Skeletal muscle satellite cell (primary cell): ENCODE results near the gene ZP4. TPM values are rescaled to one million over a fixed set of nuclear protein-coding genes. Genes with fewer than 3 reads are reported as not detected.

Experiments used
- H3K27me3 ChIP-seq: 2 replicates; pipeline ENCODE4 v1.7.0; 2013; ENCODE audit warnings: low read length; ENCODE audit not compliant: control insufficient read depth, insufficient read depth
- H3K36me3 ChIP-seq: 2 replicates; pipeline ENCODE4 v1.7.0; 2013; ENCODE audit warnings: mild to moderate bottlenecking, control low read depth, low read length; ENCODE audit not compliant: insufficient read depth
- H3K4me1 ChIP-seq: 2 replicates; pipeline ENCODE4 v1.7.0; 2013; ENCODE audit warnings: low read length; ENCODE audit not compliant: control insufficient read depth, insufficient read depth
- H3K4me2 ChIP-seq: 2 replicates; pipeline ENCODE4 v1.7.0; 2013; ENCODE audit warnings: mild to moderate bottlenecking, low read length
- H3K4me3 ChIP-seq: 2 replicates; pipeline ENCODE4 v1.7.0; 2013; ENCODE audit warnings: low read length
- H3K9ac ChIP-seq: 2 replicates; pipeline ENCODE4 v1.7.0; 2013; ENCODE audit warnings: mild to moderate bottlenecking, low read depth, low read length, moderate library complexity
- H3K9me3 ChIP-seq: replicated peaks from 2 replicates; pipeline ENCODE4 v1.7.0; 2013; ENCODE audit warnings: mild to moderate bottlenecking, control low read depth, low read length
- total RNA-seq: library from RNA; depleted of rRNA; stranded (reverse); fragments of >200 nt; gene quantifications from 2 replicates; pipeline ENCODE4 v1.2.3, GENCODE V29; 2012; rRNA removed

The ZP4 gene
- total RNA-seq, result not detected in 2 replicates

GRCh38 chr1:237890822-237891221, at the start of gene ZP4:
Gene ZP4 (minus strand): TSS chr1:237890922. CDS start chr1:237890635, 287 bp downstream.
- no peaks in the 10 kb centered on the region for H3K9me3 ChIP-seq
- H3K27me3 ChIP-seq, result no peaks in the 10 kb centered on the region
- H3K4me3 ChIP-seq, result no peak within 1 kb of the TSS
- H3K4me1 ChIP-seq, result no peaks in the 10 kb centered on the region
- H3K36me3 ChIP-seq, result no peaks in the 10 kb centered on the region
- H3K4me2 ChIP-seq, result no peak within 1 kb of the TSS
- H3K9ac ChIP-seq, result no peak within 1 kb of the TSS

DNA sequence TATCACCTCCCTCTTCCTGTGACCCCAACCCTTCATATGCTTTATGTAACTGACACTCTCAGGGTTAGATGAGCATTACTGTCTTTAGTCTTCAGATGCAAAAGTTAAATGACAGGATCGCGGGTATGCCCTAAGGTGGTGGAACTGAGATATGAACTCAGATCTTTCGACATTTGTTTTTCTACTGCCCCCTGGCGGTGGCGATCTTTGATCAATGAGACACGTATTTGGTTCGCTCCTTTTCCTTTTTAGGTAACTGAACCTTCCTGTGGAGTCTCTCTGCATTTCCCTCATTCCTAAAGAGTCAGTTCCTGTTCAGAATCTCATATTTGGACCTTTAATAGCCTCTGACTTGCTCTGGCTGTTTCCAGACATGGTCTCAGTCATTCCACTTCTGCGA, 47.8 kb upstream of the ZP4 start:
- Histone ChIP-seq H3K9me3 (peaks cover 5% of the 10 kb centered on the region), H3K27me3 (no peaks in the 10 kb centered on the region), H3K4me1 (no peaks in the 10 kb centered on the region), H3K36me3 (no peaks in the 10 kb centered on the region), H3K4me3 (no peak overlapping the region), H3K4me2 (no peak overlapping the region), H3K9ac (no peak overlapping the region)

GRCh38 chr1:237938068-237938467, 47.3 kb upstream of the ZP4 start:
- Histone ChIP-seq H3K9me3 (peaks cover 5% of the 10 kb centered on the region), H3K4me1 (no peaks in the 10 kb centered on the region), H3K36me3 (no peaks in the 10 kb centered on the region), H3K4me3 (no peak overlapping the region), H3K4me2 (no peak overlapping the region), H3K27me3 (no peaks in the 10 kb centered on the region), H3K9ac (no peak overlapping the region)

DNA sequence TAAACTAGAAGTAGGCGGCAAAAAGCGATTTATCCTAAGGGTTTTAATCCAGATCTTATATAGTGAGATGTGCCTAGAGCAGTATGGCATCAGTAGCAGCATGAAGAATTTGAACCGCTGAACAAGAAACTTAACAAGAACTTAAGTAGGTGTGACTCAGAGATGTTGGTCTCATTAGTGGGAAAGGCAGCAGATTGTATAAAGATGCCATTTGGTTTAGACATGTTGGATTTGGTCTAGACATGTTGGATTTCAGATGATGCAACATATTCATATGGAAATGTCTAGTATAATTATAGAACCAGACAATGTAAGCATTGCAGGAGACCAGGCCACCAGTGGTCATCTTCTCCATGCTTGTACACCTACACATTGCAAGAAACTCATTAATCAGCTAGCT, 42.1 kb upstream of the ZP4 start:
- Histone ChIP-seq H3K4me3 (no peak overlapping the region), H3K9ac (no peak overlapping the region), H3K9me3 (peaks cover 8% of the 10 kb centered on the region), H3K36me3 (no peaks in the 10 kb centered on the region), H3K27me3 (no peaks in the 10 kb centered on the region), H3K4me2 (no peak overlapping the region), H3K4me1 (no peaks in the 10 kb centered on the region)

DNA sequence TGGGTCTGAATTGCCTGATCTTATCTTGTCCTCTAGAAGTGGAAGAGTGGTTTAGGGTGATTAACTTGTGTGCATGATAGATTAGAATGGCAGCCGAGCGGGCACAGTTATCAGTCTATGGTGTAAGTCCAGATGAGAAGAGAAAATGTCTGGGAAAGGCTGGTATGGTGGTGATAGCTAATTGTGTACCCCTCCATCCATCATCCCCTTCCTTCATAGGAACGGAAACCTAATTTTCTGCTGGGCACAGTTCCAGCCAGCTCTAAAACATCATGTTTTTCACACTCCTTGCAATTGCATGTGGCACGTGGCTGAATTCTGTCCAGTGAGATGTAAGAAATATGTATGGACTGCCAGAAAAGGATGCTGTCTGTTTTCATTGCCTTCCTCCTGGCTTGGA, 40.9 kb upstream of the ZP4 start:
- H3K9ac ChIP-seq, result no peak overlapping the region
- no peak overlapping the region for H3K4me2 ChIP-seq
- H3K27me3 ChIP-seq, result no peaks in the 10 kb centered on the region
- no peaks in the 10 kb centered on the region for H3K4me1 ChIP-seq
- H3K4me3 ChIP-seq, result no peak overlapping the region
- H3K9me3 ChIP-seq, result peaks cover 3% of the 10 kb centered on the region
- no peaks in the 10 kb centered on the region for H3K36me3 ChIP-seq

DNA sequence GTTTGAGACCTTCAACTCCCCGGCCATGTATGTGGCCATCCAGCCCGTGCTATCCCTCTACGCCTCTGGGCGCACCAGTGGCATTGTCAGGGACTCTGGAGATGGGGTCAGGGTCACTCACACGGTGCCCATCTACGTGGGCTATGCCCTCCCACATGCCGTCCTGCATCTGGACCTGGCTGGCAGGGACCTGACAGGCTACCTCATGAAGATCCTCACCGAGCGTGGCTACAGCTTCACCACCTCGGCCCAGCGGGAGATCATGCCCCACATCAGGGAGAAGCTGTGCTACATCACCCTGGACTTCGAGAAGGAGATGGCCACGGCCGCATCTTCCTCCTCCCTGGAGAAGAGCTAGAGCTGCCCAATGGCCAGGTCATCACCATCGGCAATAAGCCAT, 36.5 kb upstream of the ZP4 start:
- Histone ChIP-seq H3K4me2 (no peak overlapping the region), H3K4me3 (no peak overlapping the region), H3K36me3 (no peaks in the 10 kb centered on the region), H3K4me1 (no peaks in the 10 kb centered on the region), H3K9ac (no peak overlapping the region), H3K27me3 (no peaks in the 10 kb centered on the region), H3K9me3 (peaks cover 3% of the 10 kb centered on the region)

DNA sequence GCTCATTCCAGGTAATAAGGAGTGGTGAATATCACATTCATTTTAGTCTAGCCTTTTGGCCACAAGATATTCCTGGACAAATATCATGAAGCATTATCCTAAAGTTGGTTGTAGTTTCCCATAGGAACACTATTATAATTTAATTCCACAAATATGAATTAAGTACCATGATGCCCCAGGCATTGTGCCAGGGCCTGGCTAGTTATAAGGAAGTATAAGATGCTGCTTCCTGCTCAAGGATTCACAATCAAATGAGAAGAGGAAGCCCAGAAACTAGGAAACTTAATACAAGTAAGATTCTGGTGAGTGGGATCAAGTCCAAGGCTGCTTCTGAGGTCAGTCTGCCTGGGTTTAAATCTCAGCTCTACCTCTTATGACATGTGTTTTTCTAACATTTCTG, 30.6 kb upstream of the ZP4 start:
- Histone ChIP-seq H3K9me3 (no peaks in the 10 kb centered on the region), H3K4me1 (no peaks in the 10 kb centered on the region), H3K9ac (no peak overlapping the region), H3K36me3 (no peaks in the 10 kb centered on the region), H3K27me3 (no peaks in the 10 kb centered on the region), H3K4me3 (no peak overlapping the region), H3K4me2 (no peak overlapping the region)

GRCh38 chr1:237913345-237913744, 22.6 kb upstream of the ZP4 start:
- no peak overlapping the region for H3K9ac ChIP-seq
- H3K9me3 ChIP-seq, result peaks cover 6% of the 10 kb centered on the region
- H3K36me3 ChIP-seq, result no peaks in the 10 kb centered on the region
- H3K27me3 ChIP-seq, result no peaks in the 10 kb centered on the region
- no peak overlapping the region for H3K4me2 ChIP-seq
- no peak overlapping the region for H3K4me3 ChIP-seq
- H3K4me1 ChIP-seq, result no peaks in the 10 kb centered on the region

DNA sequence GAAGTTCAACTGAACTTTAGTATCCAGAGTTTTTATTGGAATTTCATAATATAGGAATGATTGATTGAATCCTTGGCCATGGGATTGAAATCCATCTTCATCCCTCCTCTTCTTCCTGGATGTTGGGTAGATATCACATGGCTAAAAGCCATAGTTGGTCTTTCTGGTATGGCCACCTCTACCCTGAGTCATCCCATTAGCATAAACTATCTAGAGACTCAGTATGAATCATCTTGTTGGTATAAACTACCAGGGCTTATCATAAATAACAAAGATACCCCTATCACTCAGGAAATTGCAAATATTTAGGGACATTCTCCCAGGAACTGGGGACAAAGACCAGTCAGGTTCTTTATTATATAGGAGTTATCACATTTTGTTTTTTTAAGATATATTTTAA, 21.2 kb upstream of the ZP4 start:
- H3K9me3 ChIP-seq, result peaks cover 6% of the 10 kb centered on the region
- no peak overlapping the region for H3K4me2 ChIP-seq
- no peaks in the 10 kb centered on the region for H3K36me3 ChIP-seq
- no peak overlapping the region for H3K4me3 ChIP-seq
- H3K27me3 ChIP-seq, result no peaks in the 10 kb centered on the region
- no peak overlapping the region for H3K9ac ChIP-seq
- no peaks in the 10 kb centered on the region for H3K4me1 ChIP-seq

- H3K4me2 ChIP-seq, result no peak overlapping the region
- H3K27me3 ChIP-seq, result no peaks in the 10 kb centered on the region
- no peak overlapping the region for H3K9ac ChIP-seq
- H3K9me3 ChIP-seq, result peaks cover 6% of the 10 kb centered on the region
- H3K4me3 ChIP-seq, result no peak overlapping the region
- no peaks in the 10 kb centered on the region for H3K36me3 ChIP-seq
- H3K4me1 ChIP-seq, result no peaks in the 10 kb centered on the region
Measured at GRCh38 chr1:237910834-237911233, 20.1 kb upstream of the ZP4 start.

GRCh38 chr1:237903961-237904360, 13.2 kb upstream of the ZP4 start:
- Histone ChIP-seq H3K9ac (no peak overlapping the region), H3K4me1 (no peaks in the 10 kb centered on the region), H3K9me3 (peaks cover 3% of the 10 kb centered on the region), H3K4me3 (no peak overlapping the region), H3K4me2 (no peak overlapping the region), H3K36me3 (no peaks in the 10 kb centered on the region), H3K27me3 (no peaks in the 10 kb centered on the region)

- H3K9ac ChIP-seq, result no peak overlapping the region
- no peaks in the 10 kb centered on the region for H3K4me1 ChIP-seq
- H3K36me3 ChIP-seq, result no peaks in the 10 kb centered on the region
- no peaks in the 10 kb centered on the region for H3K9me3 ChIP-seq
- H3K4me3 ChIP-seq, result no peak overlapping the region
- H3K27me3 ChIP-seq, result no peaks in the 10 kb centered on the region
- no peak overlapping the region for H3K4me2 ChIP-seq
Measured at GRCh38 chr1:237902960-237903743, 12.4 kb upstream of the ZP4 start.
